HG03432 (cell line): ENCODE measurements around the gene C2orf15.
"Not testable (repeated sequence)": the region's sequence is repeated elsewhere in the genome, so short reads cannot be mapped to it uniquely, and the experiment has no call there.

Experiments
- ATAC-seq: cut with Tn5 transposase; IDR thresholded peaks from one replicate; pipeline ENCODE4 v1.9.1; 2021; ENCODE audit warnings: mild to moderate bottlenecking, moderate library complexity; ENCODE audit not compliant: unreplicated experiment

Gene C2orf15

GRCh38 chr2:99159594-99159993 lies 18.1 kb downstream of the C2orf15 start:
- ATAC-seq, result no peak

- ATAC-seq, result no peak
Observed at GRCh38 chr2:99166218-99166617, 24.7 kb downstream of the C2orf15 start.

GRCh38 chr2:99169534-99169933 lies 28.0 kb downstream of the C2orf15 start:
- no peak for ATAC-seq

- no peak for ATAC-seq
Observed at GRCh38 chr2:99171377-99172140, 30.1 kb downstream of the C2orf15 start.

GRCh38 chr2:99180755-99181623 lies 39.5 kb downstream of the C2orf15 start, which contains the start of the genes MITD1 and MRPL30:
Gene MITD1 (minus strand): TSS chr2:99181058. CDS start chr2:99180981, 77 bp downstream.
Gene MRPL30 (plus strand): TSS chr2:99181184. CDS start chr2:99186204, 5,020 bp downstream.
- peak; percentile 95 for ATAC-seq

- no peak for ATAC-seq
Observed at GRCh38 chr2:99181624-99182000, 40.1 kb downstream of the C2orf15 start.

GRCh38 chr2:99183025-99183424 lies 41.5 kb downstream of the C2orf15 start:
- no peak for ATAC-seq

- no peak for ATAC-seq
Observed at GRCh38 chr2:99184811-99185210, 43.3 kb downstream of the C2orf15 start.

GRCh38 chr2:99187011-99187410 lies 45.5 kb downstream of the C2orf15 start:
- ATAC-seq, result no peak

GRCh38 chr2:99188357-99188756 lies 46.9 kb downstream of the C2orf15 start:
- no peak for ATAC-seq

- no peak for ATAC-seq
Observed at GRCh38 chr2:99190548-99190947, 49.0 kb downstream of the C2orf15 start.

- ATAC-seq, result not testable (repeated sequence)
Observed at GRCh38 chr2:99192364-99192763, 50.9 kb downstream of the C2orf15 start.

- ATAC-seq, result no peak
Observed at GRCh38 chr2:99198103-99198841, 56.8 kb downstream of the C2orf15 start.

- ATAC-seq, result no peak
Observed at GRCh38 chr2:99200076-99200800, 58.7 kb downstream of the C2orf15 start.
